ENCODE results near the gene ARMH3. TPM values are rescaled to one million over a fixed set of nuclear protein-coding genes. Genes with fewer than 3 reads are reported as not detected.

ARMH3 gene
- 10 to 100 TPM in 3 of 4 donors, 1 to 10 TPM in 1; 9.7 to 14.9 (median 13.4) TPM for total RNA-seq

- peak; percentile 80 to 82 for TF ChIP-seq POLR2A (IDR thresholded peaks at IDR 0.05)
- TF ChIP-seq, protein P1, sequence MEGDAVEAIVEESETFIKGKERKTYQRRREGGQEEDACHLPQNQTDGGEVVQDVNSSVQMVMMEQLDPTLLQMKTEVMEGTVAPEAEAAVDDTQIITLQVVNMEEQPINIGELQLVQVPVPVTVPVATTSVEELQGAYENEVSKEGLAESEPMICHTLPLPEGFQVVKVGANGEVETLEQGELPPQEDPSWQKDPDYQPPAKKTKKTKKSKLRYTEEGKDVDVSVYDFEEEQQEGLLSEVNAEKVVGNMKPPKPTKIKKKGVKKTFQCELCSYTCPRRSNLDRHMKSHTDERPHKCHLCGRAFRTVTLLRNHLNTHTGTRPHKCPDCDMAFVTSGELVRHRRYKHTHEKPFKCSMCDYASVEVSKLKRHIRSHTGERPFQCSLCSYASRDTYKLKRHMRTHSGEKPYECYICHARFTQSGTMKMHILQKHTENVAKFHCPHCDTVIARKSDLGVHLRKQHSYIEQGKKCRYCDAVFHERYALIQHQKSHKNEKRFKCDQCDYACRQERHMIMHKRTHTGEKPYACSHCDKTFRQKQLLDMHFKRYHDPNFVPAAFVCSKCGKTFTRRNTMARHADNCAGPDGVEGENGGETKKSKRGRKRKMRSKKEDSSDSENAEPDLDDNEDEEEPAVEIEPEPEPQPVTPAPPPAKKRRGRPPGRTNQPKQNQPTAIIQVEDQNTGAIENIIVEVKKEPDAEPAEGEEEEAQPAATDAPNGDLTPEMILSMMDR (IDR thresholded peaks at IDR 0.05 in 4 of 5, conservative IDR thresholded peaks at IDR 0.05 in 1 of 5), result peak in 1 of 5 experiments; percentile 9
- in situ Hi-C loops (cut with MboI; ENCODE audit: low sequenced_read_pairs in 4 of 4) (no loop called here), intact Hi-C loops (cut with DNase I; ENCODE audit: low total_unique reads) (loop anchor here (1.0 kb wide), 1 partner anchor 9 kb away; the partner anchor contains the start of gene HPS6)
- Histone ChIP-seq H3K4me1 (peaks cover 37 to 38% of the 10 kb centered on the region in 2 donors), H3K36me3 (no peaks in the 10 kb centered on the region), H3K27me3 (no peaks in the 10 kb centered on the region), H3K27ac (peak within 1 kb of the TSS; percentile 84 to 98 (median 93)), H3K4me3 (peak within 1 kb of the TSS; percentile 87 to 94 (median 92)), H3K9me3 (no peaks in the 10 kb centered on the region)
- DNase-seq (peak; percentile 91 to 95), ATAC-seq (peak; percentile 95 to 96)
These were observed at the start of gene ARMH3 for GRCh38 chr10:102055647-102056419. Gene ARMH3 (minus strand): TSS chr10:102056173. CDS start chr10:102040114, 16,059 bp downstream.

- in situ Hi-C loops (cut with MboI; ENCODE audit: low sequenced_read_pairs in 4 of 4) (no loop called here), intact Hi-C loops (cut with DNase I; ENCODE audit: low total_unique reads) (no loop called here)
- no peaks in the 10 kb centered on the region for H3K36me3 ChIP-seq
- no peak overlapping the region for H3K27ac ChIP-seq
- no peak for ATAC-seq
- no peaks in the 10 kb centered on the region for H3K27me3 ChIP-seq
- H3K4me3 ChIP-seq, result no peak overlapping the region
- no peaks in the 10 kb centered on the region for H3K9me3 ChIP-seq
- no peaks in the 10 kb centered on the region for H3K4me1 ChIP-seq
- TF ChIP-seq, protein P1 (IDR thresholded peaks at IDR 0.05 in 4 of 5, conservative IDR thresholded peaks at IDR 0.05 in 1 of 5), result no peak
- TF ChIP-seq POLR2A (IDR thresholded peaks at IDR 0.05), result no peak
- no peak for DNase-seq
These were observed 46.4 kb upstream of the ARMH3 start for GRCh38 chr10:102102421-102102820.

DNA sequence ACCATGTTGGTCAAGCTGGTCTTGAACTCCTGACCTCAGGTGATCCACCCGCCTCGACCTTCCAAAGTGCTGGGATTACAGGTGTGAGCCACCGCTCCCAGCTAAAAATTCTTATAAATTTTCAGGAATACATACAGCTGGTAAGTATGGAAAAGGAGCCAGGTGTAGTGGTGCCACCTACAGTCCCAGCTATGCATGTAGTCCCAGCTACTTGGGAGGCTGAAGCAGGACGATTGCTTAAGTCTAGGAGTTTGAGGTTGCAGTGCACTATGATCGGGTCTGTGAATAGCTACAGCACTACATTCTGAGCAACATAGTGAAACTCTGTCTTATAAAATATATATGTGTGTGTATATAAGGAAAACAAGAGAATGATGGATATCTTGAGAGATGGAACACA lies 45.2 kb upstream of the ARMH3 start:
- in situ Hi-C loops (cut with MboI; ENCODE audit: low sequenced_read_pairs in 4 of 4), result no loop called here
- no peak overlapping the region for H3K4me3 ChIP-seq
- no peaks in the 10 kb centered on the region for H3K27me3 ChIP-seq
- DNase-seq (no peak), ATAC-seq (no peak)
- H3K36me3 ChIP-seq, result no peaks in the 10 kb centered on the region
- intact Hi-C loops (cut with DNase I; ENCODE audit: low total_unique reads), result no loop called here
- TF ChIP-seq, protein P1 (IDR thresholded peaks at IDR 0.05 in 4 of 5, conservative IDR thresholded peaks at IDR 0.05 in 1 of 5), result no peak
- TF ChIP-seq POLR2A (IDR thresholded peaks at IDR 0.05), result no peak
- no peaks in the 10 kb centered on the region for H3K9me3 ChIP-seq
- H3K4me1 ChIP-seq, result no peaks in the 10 kb centered on the region
- H3K27ac ChIP-seq, result no peak overlapping the region

- H3K4me1 ChIP-seq, result no peaks in the 10 kb centered on the region
- in situ Hi-C loops (cut with MboI; ENCODE audit: low sequenced_read_pairs in 4 of 4), result no loop called here
- no peaks in the 10 kb centered on the region for H3K27me3 ChIP-seq
- no peak overlapping the region for H3K4me3 ChIP-seq
- H3K9me3 ChIP-seq, result no peaks in the 10 kb centered on the region
- TF ChIP-seq POLR2A (IDR thresholded peaks at IDR 0.05), result no peak
- TF ChIP-seq, protein P1 (IDR thresholded peaks at IDR 0.05 in 4 of 5, conservative IDR thresholded peaks at IDR 0.05 in 1 of 5), result no peak
- DNase-seq (no peak), ATAC-seq (no peak)
- no peak overlapping the region for H3K27ac ChIP-seq
- intact Hi-C loops (cut with DNase I; ENCODE audit: low total_unique reads), result no loop called here
- H3K36me3 ChIP-seq, result no peaks in the 10 kb centered on the region
These were observed 40.5 kb upstream of the ARMH3 start for GRCh38 chr10:102096449-102096848.

All from gastrocnemius medialis (tissue), 4 donors.